AG20443 (cell line): ENCODE results near the gene KRT78.
"Not testable (repeated sequence)": the region's sequence is repeated elsewhere in the genome, so short reads cannot be mapped to it uniquely, and the experiment has no call there.

Source experiments
- DNase-seq: peaks from one replicate; pipeline ENCODE4 v3.0.0; 2012; ENCODE audit warnings: low spot score, mixed read lengths

Gene KRT78

GRCh38 chr12:52848661-52849255, at the start of gene KRT78:
KRT78 (minus strand) TSS chr12:52848994; CDS start chr12:52848930, 64 bp downstream.
- DNase-seq, result no peak

DNA sequence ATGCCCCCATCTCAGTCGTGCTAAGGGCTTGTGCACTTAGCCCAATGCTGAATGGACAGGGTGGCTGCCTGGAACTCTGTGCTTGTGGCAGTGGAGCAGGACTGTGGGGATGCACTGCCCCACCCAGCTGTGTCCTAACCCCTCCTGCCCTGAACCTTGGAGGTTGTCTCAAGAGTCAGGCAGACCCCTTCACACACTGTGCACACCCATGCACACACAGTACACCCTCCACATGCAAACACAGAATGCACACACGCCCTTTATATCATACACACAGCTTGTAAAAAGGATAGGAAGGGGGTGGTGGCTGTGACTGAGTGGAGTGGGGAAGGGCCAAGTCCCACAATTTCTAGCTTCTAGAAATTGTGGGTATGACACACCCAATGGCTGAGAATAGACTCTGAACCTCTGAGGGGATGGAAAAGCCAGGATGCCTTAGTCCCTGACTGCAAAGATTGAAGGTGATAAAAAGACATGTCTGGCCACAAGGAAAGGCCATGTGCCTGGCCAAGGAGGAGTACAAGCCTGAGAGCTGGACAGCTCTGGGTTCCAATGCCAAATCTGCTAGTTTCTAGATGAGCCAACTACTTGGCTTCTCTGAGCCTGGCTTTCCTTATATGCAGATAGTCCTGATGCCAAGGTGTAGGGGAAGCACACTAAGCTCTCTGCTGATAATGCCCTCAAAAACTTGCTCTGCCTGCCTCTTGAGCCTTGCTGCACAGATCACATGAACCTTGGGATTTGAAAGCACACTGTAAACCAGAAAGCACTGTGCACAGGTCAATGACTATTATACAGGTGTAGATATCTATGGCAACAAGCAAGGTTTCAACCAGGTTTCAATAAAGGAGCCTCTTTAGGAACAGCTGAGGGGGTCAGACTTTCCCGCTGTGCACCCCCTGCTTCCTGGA, 47.7 kb upstream of the KRT78 start:
- DNase-seq, result no peak

DNA sequence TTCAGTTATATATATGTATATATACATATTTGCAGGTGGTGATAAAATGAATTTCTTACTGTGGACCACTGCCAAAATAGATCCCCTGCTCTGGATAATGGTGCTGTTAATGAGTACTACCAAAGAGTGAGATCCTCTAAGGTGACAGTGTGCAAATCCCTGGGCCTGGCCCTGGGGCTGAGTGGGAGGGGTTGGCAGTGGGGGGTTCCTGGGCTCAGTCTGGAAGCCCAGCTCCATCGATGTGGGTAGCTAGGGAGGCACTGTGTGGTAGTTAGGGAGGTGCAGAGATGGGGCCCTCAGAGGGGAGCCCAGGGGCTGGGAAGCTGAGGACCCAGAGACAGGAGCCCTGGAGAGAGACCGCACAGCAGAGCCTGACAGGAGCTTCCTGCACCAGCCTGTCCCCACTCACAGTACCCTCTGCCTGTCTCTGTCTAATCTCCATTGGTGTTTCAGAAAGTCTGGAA, 47.0 kb upstream of the KRT78 start:
- DNase-seq, result no peak

GRCh38 chr12:52892974-52893373, 44.2 kb upstream of the KRT78 start:
- DNase-seq, result no peak

GRCh38 chr12:52892207-52892852, 43.5 kb upstream of the KRT78 start:
- no peak for DNase-seq

- DNase-seq, result no peak
Measured at GRCh38 chr12:52891044-52891443, 42.2 kb upstream of the KRT78 start.

DNA sequence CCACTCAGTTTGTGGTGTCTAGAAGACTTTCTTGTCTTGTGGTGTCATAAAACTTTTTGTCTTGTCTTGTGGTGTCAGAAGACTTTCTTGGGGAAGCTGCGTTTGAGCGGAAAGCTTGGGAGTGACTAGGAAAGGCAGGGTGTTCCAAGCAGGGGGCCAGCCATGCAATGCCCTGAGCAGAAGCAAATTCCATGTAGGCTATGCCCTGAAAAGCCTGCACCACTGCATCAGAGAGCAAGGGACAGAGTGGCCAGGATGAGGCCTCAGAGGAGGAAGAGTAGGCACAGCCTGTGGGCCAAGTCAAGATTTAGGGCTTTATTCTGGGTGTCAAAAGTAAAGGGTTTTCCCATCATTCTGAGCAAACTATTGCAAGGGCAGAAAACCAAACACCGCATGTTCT, 41.6 kb upstream of the KRT78 start:
- no peak for DNase-seq

GRCh38 chr12:52884526-52885293, 35.9 kb upstream of the KRT78 start:
- peak; percentile 87 for DNase-seq

DNA sequence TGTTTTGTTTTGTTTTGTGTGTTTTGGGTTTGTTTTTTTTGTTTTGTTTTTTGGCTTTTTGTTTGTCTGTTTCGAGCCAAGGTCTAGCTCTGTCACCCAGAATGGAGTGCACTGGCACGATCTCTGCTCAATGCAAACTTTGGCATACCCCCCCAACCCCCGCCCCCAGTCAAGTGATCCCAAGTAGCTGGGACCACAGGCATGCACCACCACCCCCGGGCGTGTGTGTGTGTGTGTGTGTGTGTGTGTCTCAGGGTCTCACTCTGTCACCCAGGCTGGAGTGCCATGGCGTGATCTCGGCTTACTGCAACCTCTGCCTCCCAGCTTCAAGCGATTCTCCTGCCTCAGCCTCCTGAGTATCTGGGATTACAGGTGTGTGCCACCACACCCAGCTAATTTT, 31.7 kb upstream of the KRT78 start:
- not testable (repeated sequence) for DNase-seq

DNA sequence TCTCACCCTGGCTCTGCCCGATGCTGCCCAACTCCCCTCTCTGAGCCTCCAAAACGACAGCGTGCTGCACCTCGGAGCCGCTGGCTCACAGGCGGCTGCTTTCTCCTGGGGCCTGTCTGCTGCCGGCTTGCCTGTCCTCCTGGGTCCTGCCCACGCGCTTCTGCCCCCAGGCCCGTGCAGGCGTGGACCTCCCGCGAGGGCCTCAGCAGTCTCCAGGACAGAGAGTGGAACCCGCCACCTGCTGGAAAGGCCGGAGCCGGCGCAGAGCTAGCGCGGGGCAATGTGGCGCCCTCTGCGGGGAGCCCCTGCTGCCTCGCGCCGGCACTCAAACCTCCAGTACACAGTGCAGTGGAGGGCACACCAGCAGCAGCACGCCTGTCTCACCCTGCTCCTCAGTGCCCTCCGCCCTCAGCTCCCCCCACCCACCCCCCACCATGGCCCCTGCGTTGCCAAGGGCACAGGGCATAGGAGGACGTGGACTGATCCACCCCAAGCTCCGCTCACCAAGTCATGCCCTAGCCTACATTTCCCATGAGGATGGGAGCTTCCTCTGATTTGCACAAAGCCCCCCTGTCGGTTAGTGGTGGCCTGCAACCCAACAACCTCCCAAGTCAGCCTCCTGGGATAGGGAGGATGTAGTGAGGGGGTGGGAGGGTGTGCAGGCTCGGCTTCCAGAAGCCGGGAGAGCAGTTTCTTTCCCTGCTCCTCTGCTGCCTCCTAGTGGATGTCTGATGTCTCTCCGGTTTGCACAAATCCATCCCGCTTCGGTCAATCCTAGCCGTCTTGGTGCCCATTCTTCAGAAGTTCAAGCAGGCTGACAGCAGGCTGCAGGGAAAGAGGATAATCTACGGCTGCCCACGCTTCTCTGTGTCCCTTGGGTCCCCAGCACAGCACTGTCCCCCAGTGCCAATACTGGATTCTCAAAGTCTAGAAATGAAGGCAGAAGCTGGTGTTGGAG, 30.9 kb upstream of the KRT78 start:
- DNase-seq, result peak; percentile 89

- no peak for DNase-seq
Measured at GRCh38 chr12:52878507-52879393, 30.0 kb upstream of the KRT78 start.

DNA sequence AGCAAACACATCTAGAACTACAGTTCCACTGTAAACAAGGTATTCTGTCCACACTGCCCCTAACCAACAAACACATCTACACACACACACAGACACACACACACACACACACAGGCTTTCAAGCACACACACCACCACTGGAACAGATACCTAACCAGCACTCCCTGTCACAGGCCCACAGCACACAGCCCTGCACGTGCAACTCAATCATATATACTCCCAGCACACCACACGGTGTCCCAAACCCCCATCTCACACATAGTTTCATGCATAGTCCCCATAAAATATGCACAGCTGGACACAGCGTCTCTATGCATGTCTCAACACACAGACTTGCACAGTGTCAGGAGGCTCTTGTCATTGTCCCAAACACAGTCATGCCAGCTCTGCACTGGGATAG, 28.4 kb upstream of the KRT78 start:
- no peak for DNase-seq

DNA sequence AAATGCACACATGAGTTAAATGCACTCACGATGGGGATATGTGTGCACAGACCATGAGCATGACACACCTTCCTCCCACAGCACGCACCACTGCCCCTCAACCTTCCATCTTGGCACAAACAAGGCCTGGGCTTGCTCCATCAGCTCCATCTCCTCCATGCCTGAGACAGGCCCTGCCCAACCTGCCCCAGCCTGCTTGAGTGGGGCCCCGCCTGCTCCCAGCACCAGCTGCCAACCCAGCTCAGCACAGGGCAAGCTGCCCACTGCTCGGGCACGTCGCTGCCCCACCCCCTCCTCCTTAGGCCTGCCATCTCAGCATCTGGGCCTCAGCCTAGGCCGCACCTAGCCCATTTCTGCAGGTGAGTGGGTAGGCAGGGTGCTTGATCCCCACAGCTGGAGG, 27.6 kb upstream of the KRT78 start:
- no peak for DNase-seq

DNA sequence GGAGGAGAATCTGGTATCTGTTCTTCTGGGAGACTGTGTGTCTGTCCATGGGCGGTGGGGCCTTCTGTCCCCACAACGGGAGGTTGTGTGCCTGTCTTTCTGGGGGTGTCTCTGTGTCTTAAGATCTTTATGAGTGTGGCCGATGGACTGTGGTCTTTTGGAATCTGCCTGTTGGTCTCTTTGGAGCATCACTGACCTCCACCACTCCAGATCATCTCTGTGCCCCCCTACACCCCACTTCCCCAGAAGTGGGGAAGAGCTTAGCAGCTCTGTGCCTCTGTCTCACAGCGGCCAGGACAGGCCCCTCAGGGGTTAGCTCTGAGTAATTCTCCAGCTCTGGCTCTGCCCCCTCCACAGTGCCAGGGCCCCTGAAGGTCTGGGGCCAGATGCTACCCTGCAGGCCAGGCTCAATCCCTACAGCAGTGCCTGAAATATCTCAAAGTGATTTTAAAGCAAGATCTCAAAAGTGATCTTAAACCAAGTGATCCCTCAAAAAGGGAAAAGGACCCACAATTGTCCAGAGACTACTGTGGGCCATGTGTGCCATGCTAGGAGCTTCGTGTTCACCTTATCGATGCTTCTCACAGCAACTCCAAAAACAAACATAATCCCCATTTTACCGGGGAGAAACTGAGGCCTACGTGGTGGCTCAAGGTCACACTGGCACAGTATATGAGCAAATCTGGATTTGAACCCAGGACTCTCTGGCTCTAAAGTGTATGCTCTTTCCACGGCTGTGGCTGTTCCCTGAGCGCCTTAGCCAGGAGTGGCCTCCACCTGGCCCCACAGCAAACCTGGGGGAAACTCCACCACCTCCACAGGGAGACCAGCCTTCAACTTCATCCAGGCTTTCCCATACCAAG, 26.0 kb upstream of the KRT78 start:
- no peak for DNase-seq

DNA sequence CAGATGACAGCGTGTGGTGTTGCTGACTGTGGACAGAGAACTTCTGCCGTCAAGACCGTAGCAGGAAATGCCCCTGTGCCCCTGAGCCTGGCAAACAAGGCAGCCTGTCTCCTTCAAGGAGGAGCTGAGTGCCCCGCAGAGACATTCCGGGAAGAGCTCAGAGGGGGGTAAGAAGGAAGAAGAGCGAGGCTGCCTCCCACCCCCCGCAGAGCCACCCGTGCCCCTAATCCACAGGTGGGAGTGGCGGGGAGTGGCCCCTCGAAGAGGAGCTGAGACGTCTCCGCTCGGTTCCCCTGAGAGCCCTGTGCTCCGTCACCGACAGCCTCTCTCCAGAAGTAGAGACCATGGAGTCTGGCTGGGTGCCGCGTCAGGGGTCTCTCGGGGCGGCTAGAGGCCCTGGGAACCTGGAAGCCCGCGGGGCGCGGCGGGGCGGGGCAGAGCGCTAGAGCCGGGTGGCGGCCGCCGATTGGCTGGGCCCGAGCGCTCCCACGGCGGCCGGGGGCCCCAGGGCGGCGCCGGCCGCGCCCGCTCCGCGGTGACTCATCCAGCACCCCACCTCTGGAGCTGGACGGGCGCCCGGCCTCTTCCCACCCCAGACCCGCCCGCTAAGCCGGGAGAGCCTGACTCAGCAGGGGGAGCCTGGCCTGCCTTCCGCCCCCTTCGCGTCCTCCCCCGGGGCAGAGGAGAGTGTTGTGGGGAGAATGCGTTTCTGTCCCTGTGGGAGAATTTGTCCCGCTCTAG, 25.2 kb upstream of the KRT78 start:
- DNase-seq, result peak; percentile 97

GRCh38 chr12:52873513-52873831, 24.7 kb upstream of the KRT78 start:
- no peak for DNase-seq

DNA sequence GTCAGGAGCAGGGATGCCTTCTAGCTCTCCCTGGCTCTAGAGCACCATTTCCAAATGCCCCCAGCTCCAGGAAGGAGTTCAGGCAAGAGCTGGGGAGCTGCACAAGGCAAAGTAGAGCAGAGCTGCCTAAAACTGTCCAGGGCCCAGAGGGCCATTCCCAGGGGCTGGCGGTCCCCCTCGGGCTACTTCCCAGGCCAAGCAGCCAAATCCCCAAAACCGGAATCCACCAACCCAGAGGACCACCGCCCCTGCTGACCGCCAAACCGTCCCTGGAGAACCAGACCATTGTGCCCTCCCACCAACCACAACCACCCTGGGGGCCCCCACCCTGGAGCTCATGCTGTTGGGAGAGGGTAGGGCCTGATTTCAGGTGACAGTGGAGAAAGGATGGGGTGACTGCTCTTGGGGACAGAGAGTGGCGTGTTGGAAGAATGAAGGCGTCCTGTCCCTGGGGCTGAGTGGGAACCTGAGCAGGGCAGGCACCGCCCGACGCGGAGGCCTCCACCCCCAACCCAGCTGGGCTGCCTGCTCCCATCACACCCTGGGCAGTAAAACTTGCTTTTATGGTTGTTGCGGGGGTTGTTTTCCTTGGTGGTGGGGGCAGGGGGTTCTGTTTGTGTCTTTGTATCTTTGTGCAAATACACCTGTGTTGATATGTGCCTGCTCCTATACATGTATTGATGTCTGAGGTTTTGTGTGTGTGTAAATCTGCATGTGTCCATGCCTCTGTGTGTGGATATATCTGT, 24.0 kb upstream of the KRT78 start:
- no peak for DNase-seq
